Middle frontal gyrus (tissue), 1 donor: ENCODE data around the gene THRB.

ENCODE experiments used
- DNase-seq: peaks from one replicate; pipeline ENCODE4 v3.0.0-alpha.2; 2015; ENCODE audit warnings: low spot score; ENCODE audit errors: extremely low spot score

Gene THRB

DNA sequence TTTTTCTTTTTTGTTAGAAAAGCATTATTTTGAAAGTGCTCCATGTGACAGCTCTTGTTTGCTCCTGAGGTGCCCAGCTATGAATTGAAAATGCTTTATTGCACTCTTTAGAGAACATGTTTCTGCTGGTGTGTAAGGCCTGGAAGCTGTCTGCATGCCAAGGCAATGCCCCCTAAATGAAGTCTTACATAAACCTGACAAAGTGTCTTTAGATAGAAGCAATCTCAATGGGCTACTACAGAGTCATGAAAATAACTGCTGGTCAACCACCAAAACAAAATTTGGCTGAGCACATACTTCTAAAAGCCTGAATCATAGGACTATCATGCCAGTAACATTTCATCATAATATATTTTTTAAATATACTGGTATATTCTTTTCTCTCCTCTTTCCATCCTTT, 178.7 kb downstream of the THRB start:
- no peak for DNase-seq

DNA sequence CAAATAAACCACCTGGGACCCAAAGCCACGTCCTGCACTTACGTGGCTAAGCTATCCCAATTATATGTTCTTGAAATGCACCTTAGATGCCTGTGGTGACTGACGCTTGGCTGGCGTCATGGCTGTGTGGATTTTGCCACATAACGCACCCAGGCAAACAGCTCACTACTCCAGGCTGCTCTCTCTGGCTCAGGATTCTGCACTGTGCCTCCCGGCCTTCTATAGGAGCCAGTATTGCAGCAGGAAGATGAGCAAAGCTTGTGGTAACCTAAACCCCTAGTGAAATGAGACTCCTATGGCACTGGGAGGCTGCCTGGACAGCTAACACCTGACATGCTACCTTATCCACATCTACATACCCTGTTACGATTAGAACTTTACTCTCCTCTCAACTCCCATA, 179.3 kb downstream of the THRB start:
- DNase-seq: no peak

DNA sequence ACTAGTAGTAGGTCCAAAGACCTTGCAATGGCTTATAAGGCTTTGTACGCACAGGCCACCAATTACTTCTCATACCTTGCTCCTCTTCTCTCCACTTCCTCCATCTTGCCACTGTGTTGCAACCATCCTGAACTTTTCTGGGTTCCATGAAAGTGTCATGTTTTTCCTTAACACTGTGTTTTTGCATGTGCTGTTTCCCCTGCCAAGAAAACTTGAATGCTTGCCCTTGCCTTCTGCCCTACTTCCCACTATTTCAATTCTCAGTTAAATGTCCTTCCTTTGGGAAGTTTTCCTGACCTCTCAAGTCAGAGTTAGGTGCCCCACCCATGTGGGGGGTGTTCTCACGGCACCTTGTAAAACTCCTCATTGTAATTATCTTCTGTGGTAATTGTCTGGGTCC, 182.8 kb downstream of the THRB start:
- no peak for DNase-seq

DNA sequence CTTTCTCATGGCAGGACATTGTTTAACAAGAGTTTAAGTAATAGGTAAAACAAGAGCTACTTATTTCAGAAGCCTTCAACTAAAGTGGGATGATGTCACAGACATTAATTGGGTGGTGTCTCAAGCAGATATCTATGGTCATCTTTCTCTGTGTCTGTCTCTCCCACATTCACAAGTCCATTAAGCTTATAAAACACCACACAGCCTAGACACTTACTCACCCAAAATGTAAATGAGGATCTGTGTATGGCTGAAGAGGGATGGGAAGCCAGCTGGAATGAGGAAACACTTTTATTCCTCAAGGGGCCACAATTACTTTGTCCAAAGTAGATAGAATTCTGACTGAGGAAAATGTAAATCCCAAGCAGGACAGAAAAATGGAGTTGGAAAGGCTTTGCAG, 183.8 kb downstream of the THRB start:
- no peak for DNase-seq

DNA sequence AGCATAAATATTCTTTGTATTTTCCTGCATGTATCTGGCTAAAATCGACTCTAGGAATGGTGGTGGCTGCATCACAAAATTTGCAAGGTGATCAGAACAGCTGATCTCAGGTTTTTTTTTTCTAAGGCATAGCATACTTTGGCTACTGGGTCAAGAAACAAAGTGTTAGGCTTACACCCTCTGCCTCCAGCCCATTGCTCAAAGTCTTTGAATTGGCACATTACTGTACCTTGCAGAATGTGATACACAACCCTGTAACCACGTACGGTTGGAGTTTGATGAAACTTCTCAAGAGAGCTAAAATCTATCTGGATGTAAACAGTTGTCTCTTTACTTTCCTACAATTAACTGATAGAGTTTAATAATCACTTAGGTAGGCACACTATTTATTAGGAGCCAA, 188.1 kb downstream of the THRB start:
- no peak for DNase-seq

DNA sequence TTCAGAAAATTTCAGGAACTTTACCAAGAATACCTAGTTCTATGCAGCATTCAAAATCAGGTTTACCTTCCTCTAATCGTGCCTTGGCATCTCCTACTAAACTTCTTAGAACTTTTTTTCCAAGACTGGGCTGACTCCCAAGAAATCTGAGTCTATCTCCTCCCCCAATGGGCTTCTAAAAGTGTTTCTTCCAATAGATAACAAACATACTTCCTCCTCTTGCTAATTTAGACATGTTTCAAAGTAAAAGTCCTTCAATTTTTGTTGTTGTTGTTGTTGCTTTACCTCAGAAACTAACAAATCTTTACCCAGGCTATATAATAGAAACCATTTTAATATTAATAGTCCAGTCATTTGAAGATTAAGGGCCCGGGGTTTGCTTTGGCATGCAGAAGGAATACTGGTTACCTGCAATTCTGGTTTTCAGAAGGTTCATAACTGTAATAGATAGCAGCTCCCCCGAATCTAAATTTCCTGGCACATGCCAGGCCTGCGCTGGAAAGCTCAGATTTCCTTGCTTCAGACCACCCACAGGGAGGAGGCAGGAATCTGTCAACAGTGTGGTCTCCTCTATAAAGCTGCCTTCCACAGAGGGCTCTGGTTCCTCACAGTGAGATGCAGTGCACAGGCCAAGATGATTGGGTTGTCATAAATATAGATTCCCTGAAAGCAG, 188.7 kb downstream of the THRB start:
- no peak for DNase-seq

DNA sequence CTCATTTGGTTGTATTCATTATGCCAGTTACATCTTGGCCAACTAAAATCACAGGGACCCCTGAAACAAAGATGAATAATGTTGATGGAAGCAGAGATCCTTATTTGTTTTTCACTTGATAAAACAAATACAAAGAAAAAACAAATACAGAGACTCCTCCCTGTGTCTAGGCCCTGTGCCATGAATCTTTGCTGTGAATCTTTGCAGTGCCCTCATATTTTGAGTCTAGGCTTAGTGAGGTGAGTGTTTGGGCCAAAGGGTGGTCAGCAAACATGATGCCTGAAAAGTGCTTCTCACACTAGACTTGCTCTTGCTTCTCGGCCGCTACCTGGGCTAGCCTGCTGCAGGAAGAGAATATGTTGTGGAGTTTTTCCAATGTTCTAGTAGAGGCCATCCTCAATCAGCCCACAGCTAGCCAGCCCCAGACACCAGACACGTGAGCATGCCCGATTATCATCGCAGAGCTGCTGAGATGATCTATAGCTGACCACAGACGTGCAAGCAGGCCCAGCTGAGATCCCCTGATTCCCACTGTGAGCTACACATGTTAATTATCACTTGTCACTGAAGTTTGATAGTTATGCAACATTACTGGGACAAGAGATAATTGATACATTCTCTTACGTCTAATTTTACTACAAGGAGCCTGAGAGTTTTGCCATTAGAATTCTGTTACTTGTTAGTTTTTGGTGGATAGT, 191.4 kb downstream of the THRB start:
- no peak for DNase-seq

DNA sequence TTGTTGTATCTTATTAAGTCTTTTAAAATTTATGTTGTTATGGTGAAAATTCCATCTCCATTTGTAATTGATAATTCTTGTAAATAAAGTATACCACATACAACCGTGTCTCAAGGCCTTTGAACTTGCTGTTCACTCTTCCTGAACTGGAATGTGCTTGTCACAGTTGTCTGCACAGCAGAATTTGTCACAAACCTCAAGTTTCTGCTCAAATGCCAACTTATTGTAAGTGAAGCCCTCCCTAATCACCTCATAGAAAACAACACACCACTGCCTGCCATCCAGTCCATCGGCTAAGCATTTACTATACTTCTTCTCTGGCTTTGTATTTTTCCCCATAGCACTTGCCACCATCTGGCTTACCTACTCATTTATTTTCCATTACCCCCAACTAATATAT, 192.3 kb downstream of the THRB start:
- DNase-seq: no peak

DNA sequence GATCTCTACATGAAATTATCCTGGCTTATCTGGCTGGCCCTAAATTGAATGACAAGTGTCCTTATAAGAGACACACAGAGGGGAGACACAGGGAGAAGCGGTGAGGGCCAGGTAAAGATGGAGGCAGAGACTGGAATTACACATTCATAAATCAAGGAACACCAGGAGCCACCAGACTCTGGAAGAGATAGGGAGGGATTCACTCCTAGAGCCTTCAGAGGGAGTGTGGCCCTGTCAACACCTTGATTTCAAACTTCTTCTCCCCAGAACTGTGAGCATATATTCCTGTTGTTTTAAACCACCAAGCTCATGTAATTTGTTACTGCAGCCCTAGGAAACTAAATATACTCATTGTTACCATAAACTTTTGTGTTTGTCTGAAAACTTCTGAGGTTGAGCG, 193.7 kb downstream of the THRB start:
- no peak for DNase-seq

DNA sequence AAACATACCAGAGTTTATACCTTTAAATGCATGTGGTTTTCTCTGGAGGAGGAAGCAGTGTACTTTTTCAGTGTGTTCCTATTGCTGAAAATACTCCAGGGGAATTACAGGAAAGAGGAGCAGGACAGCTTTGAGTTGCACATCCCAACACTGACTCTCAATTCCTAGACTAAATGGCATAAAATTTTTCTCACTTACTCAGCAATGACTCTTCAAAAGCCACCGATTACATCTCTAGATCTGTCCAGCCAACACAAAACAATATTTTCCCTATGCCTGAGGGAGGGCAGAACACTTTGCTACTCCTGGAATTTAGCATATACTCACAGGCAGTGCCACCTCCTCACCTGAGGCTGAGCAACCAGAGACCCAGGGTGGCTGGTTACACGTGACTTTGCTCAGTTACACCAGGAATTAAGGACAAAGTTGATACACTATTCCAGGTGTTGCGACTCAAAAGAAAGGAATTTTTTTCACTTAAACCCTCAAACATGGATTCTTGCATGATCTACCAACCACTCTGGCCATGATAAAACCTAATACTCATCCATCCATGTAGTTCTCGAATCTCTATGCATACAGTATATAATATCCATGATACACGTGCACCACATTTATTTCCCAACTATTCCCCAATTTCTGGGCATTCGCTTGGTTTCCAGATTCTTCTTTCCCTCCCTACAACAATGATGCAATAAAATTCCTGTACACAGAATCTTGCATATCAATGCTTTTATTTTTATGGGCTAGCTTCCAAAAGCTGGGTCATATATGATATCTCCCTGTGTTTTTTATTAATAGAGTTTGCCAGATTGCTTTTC, 194.6 kb downstream of the THRB start:
- no peak for DNase-seq

DNA sequence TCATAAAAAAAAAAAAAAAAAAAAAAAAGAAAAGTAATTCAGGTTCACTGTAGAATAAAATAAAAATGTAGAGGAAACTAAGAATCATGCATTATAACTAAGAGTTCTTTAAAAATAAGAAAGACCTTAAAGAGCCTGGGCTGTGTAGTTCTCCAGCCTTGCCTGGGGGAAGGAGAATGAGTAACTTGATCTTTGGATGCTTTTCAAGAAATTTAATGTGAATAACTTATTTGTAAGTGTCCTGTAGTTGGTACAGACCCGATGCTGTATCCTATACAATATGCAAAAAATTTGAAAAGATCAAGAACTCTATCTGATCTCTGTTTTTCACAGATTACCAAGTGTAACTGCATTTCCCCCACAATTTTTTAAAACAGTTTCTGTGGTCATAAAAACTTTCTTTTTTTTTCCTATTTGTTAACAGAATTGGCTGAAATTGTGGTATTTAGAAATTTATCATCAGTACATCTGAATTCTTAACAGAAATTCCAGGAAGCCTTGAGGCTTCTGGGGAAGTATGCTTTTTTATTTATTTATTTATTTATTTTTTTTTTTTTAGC, 195.3 kb downstream of the THRB start:
- no peak for DNase-seq

DNA sequence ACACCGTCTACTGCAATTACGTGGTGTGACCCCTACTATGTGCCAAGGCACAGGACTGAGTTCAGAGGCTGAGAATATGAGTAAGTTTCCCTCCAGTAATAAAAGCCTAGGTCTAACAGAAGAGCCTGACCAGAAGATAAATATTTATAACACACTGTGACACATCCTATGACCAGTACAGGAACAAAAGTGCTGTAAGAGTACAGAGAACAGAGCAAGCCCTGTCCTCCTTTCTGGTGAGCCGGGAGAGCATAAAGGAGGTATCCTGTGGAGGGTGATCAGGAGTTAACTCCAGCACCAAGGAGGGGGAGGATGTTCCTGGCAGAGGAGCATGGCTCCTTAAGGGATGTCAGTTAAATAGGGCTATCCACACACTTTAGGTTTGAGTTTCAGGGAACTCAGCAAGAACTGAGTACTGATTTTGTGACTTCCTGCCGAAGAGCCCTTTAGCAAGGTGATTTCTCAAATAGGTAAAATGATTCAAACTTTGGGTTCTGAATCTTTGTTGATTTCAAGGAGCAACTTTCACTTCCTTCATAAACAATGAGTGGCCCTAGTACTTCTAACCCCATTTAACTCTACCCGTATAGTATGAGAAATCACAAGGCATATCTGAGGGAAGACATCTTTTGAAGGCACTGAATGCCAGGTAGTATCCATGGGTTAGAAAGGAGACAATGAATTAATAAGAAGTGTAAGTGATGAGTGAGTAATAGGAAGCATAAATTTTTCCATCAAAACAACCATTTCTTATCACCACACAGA, 198.0 kb downstream of the THRB start:
- DNase-seq: no peak

DNA sequence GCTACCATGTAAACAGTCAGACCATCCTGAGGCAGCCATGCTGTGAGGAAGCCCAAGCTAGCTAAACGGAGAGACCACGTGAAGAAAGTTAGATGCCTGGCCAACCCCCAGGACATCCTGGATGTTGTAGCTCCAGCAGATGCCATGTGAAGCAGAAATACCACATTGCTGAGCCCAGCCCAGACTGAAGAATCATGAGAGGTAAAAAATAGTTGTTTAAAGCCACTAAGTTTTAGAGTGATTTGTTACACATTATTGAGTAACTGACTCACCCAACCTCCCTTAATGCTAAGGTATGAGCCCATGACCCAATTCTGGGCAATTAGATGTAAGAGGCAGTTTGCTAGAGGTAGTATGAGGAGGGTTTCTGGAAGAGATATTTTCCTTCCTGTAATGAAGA, 200.5 kb downstream of the THRB start:
- DNase-seq: no peak

DNA sequence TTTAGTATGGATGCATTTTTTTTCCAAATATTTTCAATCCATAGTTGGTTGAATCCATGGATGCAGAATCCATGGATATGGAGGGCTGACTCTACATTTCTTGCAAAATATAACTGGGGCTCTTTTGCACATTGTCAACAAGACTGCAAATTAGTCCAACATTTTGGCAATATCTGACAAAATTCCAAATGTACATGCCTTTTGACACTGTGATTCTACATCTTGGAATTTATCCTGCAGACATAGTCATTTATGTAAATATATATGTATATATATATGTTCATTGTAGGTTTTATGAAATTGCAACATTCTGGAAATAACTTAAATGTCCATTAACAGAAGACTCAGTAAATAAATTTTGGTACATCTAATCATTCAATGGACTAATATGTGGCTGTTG, 203.0 kb downstream of the THRB start:
- no peak for DNase-seq

DNA sequence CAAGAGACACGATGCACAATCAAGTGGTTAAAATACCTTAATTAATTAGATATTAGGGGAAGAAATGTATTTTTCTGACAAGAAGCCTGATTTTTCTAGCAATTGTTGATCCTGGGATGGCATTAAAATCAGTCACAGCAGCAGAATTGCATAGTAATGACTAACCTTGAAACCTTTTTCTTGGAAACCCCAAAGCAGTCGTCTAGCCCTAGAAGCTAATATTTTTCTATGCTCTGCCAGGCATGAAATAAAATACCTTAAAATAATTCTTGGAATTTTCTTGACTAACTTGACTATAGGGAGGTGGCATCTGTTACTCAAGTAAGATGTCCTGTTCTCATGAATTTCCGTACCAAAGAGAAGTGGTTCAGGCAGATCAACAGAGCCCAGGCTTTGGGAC, 204.1 kb downstream of the THRB start:
- no peak for DNase-seq

DNA sequence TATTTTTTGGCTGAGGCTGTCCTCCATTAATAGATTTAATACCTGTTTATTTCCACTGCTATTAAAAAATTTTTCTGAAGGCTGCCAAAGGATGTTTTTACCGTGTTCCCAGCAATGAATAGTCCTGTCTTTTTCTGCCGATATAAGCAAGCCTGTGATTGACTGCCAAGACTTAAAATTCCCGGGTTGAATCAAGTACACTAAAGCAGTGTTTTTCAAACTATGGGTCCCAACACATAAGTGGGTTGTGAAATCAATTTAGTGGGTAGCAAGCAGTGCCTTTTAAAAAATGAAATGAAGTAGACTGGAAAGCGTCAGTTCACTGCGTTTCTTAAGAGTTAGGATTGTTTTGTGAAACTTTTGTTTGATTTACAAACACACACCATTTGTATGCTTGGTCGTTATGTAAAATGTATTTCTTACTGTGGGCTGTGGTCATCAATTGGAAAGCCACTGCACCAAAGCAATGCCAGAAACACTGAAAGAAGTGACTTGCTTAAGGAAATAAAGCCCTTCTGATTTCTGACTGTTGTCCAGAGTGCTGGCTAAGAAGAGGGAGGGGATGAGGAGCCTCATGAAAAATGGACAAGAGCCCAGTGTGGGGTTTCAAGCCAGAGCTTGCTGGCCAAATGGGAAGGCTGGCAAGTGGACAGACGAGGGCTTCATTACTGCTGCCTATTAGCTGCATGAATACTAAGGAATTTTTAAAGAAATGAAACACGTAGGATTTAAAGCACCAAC, 206.0 kb downstream of the THRB start:
- DNase-seq: peak; percentile 14

DNA sequence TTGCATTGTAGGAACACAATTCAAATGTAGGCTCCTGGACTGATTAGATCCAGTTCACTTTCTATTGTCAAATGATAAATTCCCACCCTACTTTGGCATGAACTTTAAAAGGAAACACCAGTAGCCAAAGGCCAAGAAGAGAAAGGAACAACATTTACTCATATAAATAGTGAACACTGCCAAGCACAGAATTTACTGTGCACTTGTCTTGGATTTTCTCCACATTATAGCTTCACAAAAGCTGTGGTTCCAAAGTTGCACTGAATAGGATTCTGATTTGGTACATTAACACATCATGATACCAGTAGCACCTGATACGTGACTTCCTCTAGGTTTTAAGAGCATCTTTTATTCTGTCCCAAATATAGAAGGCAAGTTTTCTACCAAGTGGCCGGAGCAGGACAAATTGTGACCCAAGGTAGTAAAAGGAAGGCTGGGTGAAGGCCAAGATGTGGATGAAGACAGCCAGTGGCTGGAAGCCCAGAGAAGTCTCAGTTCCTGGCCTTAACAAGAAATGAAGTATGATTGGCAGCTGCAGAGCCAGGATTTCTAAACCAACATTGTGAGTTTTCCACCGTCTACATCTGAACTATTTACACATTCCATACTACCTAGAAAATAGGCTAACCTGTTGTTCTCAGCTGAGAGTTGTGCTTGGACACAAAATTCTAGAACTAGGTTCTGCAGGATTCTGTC, 206.7 kb downstream of the THRB start:
- no peak for DNase-seq

DNA sequence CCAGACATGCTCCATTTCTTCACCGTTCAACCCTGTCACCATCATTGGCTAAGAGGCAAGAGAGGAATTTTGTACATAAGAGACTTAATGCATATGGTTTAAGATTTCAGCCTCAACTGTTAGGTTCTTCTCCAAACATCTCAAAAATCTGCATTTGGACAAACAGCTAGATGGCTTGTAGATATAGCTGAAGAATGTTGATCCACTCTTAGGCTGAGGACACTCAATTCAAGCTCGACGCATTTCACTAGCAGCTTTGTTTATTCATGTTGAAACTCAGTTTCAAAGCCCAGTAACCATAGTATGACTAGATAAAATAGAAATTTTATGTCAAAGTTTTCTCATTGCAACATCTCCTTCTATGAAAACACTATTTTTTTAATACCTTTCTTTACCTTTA, 208.2 kb downstream of the THRB start:
- no peak for DNase-seq

DNA sequence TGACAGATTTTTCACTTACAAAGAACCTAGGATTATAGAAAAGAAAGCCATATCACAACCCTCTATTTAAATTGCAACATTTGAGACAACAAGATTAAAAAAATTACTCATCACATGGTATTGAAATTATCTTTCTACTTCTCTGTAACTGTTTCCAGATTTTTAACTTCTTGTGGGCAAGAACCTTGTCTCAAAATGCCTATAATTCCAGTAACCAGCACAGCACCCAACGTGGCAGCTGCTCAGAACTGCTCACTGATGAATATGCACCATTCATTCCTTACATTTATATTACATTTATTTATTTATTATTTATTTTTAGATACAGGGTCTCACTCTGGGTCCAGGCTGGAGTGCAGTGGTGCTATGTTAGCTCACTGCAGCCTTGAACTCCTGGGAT, 216.1 kb downstream of the THRB start:
- DNase-seq: no peak

DNA sequence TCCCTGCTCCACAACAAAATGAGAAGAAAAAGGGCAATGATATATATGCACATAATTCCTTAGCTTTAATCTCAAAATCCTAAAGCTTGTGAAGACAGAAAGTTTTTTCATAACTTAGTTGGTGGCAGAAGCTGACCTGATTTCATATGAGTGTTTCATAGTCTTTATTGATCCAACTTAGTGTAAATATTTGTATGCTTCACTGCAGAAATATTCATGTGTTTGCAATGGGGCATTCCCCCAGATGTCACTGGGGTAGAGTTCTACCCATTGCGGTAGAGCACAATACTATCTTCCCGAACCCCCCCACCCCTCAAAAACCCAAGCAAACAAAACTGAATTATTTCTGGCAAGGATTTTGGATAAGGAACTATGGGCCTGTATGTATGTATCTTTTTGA, 221.2 kb downstream of the THRB start:
- no peak for DNase-seq
